ENCODE results near the gene BCL7A.

DNA sequence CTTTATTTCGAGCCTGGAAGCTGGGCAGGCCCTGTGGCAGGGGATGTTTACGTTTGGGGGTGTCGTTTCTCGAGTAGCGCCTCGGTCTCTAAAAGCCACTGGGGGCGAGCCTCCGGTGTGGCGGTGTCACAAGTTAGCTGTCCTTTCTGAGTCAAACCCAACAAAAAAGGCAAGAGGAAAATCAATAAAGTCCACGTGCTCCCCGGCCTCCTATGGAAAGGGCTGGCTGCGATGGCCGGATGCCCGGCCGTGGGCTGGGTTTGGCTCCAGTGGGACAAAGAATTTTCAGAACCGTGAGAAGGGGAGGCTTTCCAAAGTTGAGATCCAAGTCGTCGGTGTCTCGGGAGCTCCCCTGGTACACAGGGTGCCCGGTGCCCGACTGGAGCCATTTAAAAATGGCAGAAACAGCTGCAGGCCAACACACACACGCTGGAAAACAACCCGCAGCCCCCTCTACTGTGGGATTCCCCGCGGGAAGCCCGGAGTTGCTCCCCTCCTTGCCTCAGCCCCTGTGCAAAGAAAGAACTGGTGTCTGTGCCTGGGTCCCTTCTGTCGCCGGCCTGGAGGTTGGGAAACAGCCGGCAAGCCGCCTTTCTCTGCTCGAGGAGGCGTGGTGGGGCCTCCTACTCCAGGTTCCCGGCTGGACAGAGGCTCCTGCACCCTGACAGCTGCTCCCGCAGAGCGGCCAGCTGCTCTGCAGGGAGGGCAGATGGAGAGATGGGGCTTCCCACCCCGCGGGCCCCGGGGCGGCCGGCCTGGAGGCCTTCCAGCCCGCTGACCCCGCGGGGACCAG lies 1.9 kb downstream of the BCL7A start:
- TF ChIP-seq, protein P1, sequence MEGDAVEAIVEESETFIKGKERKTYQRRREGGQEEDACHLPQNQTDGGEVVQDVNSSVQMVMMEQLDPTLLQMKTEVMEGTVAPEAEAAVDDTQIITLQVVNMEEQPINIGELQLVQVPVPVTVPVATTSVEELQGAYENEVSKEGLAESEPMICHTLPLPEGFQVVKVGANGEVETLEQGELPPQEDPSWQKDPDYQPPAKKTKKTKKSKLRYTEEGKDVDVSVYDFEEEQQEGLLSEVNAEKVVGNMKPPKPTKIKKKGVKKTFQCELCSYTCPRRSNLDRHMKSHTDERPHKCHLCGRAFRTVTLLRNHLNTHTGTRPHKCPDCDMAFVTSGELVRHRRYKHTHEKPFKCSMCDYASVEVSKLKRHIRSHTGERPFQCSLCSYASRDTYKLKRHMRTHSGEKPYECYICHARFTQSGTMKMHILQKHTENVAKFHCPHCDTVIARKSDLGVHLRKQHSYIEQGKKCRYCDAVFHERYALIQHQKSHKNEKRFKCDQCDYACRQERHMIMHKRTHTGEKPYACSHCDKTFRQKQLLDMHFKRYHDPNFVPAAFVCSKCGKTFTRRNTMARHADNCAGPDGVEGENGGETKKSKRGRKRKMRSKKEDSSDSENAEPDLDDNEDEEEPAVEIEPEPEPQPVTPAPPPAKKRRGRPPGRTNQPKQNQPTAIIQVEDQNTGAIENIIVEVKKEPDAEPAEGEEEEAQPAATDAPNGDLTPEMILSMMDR (IDR thresholded peaks at IDR 0.05): no peak
- TF ChIP-seq POLR2A (IDR thresholded peaks at IDR 0.05): peak; percentile 26 to 64
